H9 (cell line): Measurements from ENCODE around the gene IZUMO1. TPM values are rescaled to one million over a fixed set of nuclear protein-coding genes. Genes with fewer than 3 reads are reported as not detected.

Experiments
- DNase-seq: peaks from one replicate; pipeline ENCODE4 v3.0.0-alpha.2; 2017
- H2AFZ ChIP-seq: one replicate; pipeline ENCODE4 v1.6.1; 2013; ENCODE audit warnings: mild to moderate bottlenecking, low read length, control low read depth, moderate library complexity
- H2AK5ac ChIP-seq: 2 replicates; pipeline ENCODE4 v1.6.1; 2013; ENCODE audit warnings: low read length, control low read depth, mixed read lengths; ENCODE audit not compliant: insufficient read length
- H2BK120ac ChIP-seq: one replicate; pipeline ENCODE4 v1.6.1; 2013; ENCODE audit warnings: low read depth, mild to moderate bottlenecking, low read length, control low read depth, inconsistent platforms; ENCODE audit not compliant: poor library complexity, severe bottlenecking
- H2BK12ac ChIP-seq: 2 replicates; pipeline ENCODE4 v1.6.1; 2013; ENCODE audit warnings: low read length, control low read depth, mixed read lengths, low read depth; ENCODE audit not compliant: insufficient read length
- H2BK15ac ChIP-seq: 2 replicates; pipeline ENCODE4 v1.6.1; 2013; ENCODE audit warnings: low read depth, low read length, control low read depth
- H2BK20ac ChIP-seq: one replicate; pipeline ENCODE4 v1.6.1; 2013; ENCODE audit warnings: low read depth, mild to moderate bottlenecking, low read length, control low read depth, inconsistent platforms; ENCODE audit not compliant: poor library complexity, severe bottlenecking
- H2BK5ac ChIP-seq: 2 replicates; pipeline ENCODE4 v1.6.1; 2013; ENCODE audit warnings: low read length, control low read depth, mixed read lengths; ENCODE audit not compliant: insufficient read length
- H3K14ac ChIP-seq: 2 replicates; pipeline ENCODE4 v1.6.1; 2013; ENCODE audit warnings: low read length, control low read depth; ENCODE audit not compliant: insufficient read depth
- H3K18ac ChIP-seq: 2 replicates; pipeline ENCODE4 v1.6.1; 2013; ENCODE audit warnings: low read depth, mild to moderate bottlenecking, mixed read lengths, low read length, control low read depth; ENCODE audit not compliant: insufficient read length
- H3K23ac ChIP-seq: 2 replicates; pipeline ENCODE4 v1.6.1; 2013; ENCODE audit warnings: low read length, control low read depth, mixed read lengths, low read depth; ENCODE audit not compliant: insufficient read length
- H3K23me2 ChIP-seq: 2 replicates; pipeline ENCODE4 v1.6.1; 2013; ENCODE audit warnings: low read depth, mild to moderate bottlenecking, mixed read lengths, low read length, control low read depth; ENCODE audit not compliant: insufficient read length, poor library complexity, severe bottlenecking
- H3K27ac ChIP-seq: 2 replicates; pipeline ENCODE4 v1.5.1; 2013; ENCODE audit warnings: low read length, control low read depth, mixed read lengths, low read depth; ENCODE audit not compliant: insufficient read length
- H3K27me3 ChIP-seq: 2 replicates; pipeline ENCODE4 v1.6.1; 2013; ENCODE audit warnings: low read length, control low read depth, inconsistent platforms; ENCODE audit not compliant: insufficient read depth
- H3K4ac ChIP-seq: 2 replicates; pipeline ENCODE4 v1.6.1; 2013; ENCODE audit warnings: low read depth, mild to moderate bottlenecking, control low read depth, inconsistent platforms, low read length, moderate library complexity
- H3K4me1 ChIP-seq: 2 replicates; pipeline ENCODE4 v1.6.1; 2013; ENCODE audit warnings: low read length, control low read depth, inconsistent platforms; ENCODE audit not compliant: insufficient read depth
- H3K4me2 ChIP-seq: 2 replicates; pipeline ENCODE4 v1.6.1; 2013; ENCODE audit warnings: low read length, control low read depth, mixed read lengths; ENCODE audit not compliant: insufficient read length, insufficient read depth
- H3K56ac ChIP-seq: 2 replicates; pipeline ENCODE4 v1.6.1; 2013; ENCODE audit warnings: low read depth, mild to moderate bottlenecking, mixed read lengths, low read length, control low read depth; ENCODE audit not compliant: insufficient read length
- H3K79me1 ChIP-seq: 2 replicates; pipeline ENCODE4 v1.6.1; 2013; ENCODE audit warnings: low read depth, mild to moderate bottlenecking, moderate library complexity, low read length, control low read depth, inconsistent platforms; ENCODE audit not compliant: insufficient read depth, poor library complexity, severe bottlenecking
- H3K79me2 ChIP-seq: 2 replicates; pipeline ENCODE4 v1.6.1; 2013; ENCODE audit warnings: low read length, control low read depth, inconsistent platforms; ENCODE audit not compliant: insufficient read depth
- H3K9ac ChIP-seq: 2 replicates; pipeline ENCODE4 v1.6.1; 2013; ENCODE audit warnings: low read length, control low read depth, mixed read lengths; ENCODE audit not compliant: insufficient read length; ENCODE audit errors: extremely low read depth
- H3K9me3 ChIP-seq: one replicate; pipeline ENCODE4 v1.6.1; 2013; ENCODE audit warnings: low read depth, low read length, inconsistent platforms; ENCODE audit not compliant: control insufficient read depth
- H3T11ph ChIP-seq: one replicate; pipeline ENCODE4 v1.6.1; 2013; ENCODE audit warnings: mild to moderate bottlenecking, low read length, control low read depth, inconsistent platforms
- H4K20me1 ChIP-seq: one replicate; pipeline ENCODE4 v1.6.1; 2013; ENCODE audit not compliant: control insufficient read depth, insufficient read length, insufficient read depth
- H4K5ac ChIP-seq: 2 replicates; pipeline ENCODE4 v1.6.1; 2013; ENCODE audit warnings: low read depth, mild to moderate bottlenecking, mixed read lengths, low read length, control low read depth; ENCODE audit not compliant: insufficient read length
- H4K8ac ChIP-seq: replicated peaks from 2 replicates; pipeline ENCODE4 v1.6.1; 2013; ENCODE audit warnings: low read length, control low read depth, mixed read lengths, low read depth; ENCODE audit not compliant: insufficient read length
- H4K91ac ChIP-seq: 2 replicates; pipeline ENCODE4 v1.6.1; 2013; ENCODE audit warnings: low read depth, mild to moderate bottlenecking, moderate library complexity, mixed read lengths, low read length, control low read depth; ENCODE audit not compliant: insufficient read length
- H3K27ac Mint-ChIP-seq, 3 experiments: 2 replicates in 2 of 3; 3 replicates in 1 of 3; pipeline ENCODE4 v1.8.0; 2020 to 2021; ENCODE audit warnings: mixed read lengths in 3 of 3, mild to moderate bottlenecking in 1 of 3, moderate library complexity in 1 of 3
- H3K27me3 Mint-ChIP-seq: 2 replicates; pipeline ENCODE4 v1.8.0; 2021; ENCODE audit warnings: low read depth, mild to moderate bottlenecking, moderate library complexity, mixed read lengths
- H3K36me3 Mint-ChIP-seq, 3 experiments: 2 replicates in 2 of 3; 3 replicates in 1 of 3; pipeline ENCODE4 v1.8.0; 2020 to 2021; ENCODE audit warnings: low read depth in 3 of 3, mixed read lengths in 3 of 3; ENCODE audit not compliant: insufficient read depth in 1 of 3
- H3K4me1 Mint-ChIP-seq, 2 experiments: 2 replicates each; pipeline ENCODE4 v1.8.0; 2020; ENCODE audit warnings: mixed read lengths in 2 of 2
- H3K4me3 Mint-ChIP-seq, 2 experiments: 2 replicates in 1 of 2; 3 replicates in 1 of 2; pipeline ENCODE4 v1.8.0; 2020 to 2021; ENCODE audit warnings: mild to moderate bottlenecking in 2 of 2, mixed read lengths in 2 of 2, moderate library complexity in 1 of 2
- H3K9me3 Mint-ChIP-seq, 2 experiments: 2 replicates in 1 of 2; 3 replicates in 1 of 2; pipeline ENCODE4 v1.8.0; 2020; ENCODE audit warnings: mild to moderate bottlenecking in 2 of 2, mixed read lengths in 2 of 2, moderate library complexity in 1 of 2
- WGBS: extraction: QIAGEN DNeasy Blood & Tissue Kit; methylation state at CpG from one replicate; pipeline ENCODE4 v1.1.7; 2013; ENCODE audit warnings: missing lambda C conversion rate, low lambda C conversion rate, mixed read lengths; ENCODE audit not compliant: insufficient read length; ENCODE audit errors: extremely low coverage; 5-methylcytosine and 5-hydroxymethylcytosine counted together
- total RNA-seq: library from RNA; stranded (reverse); gene quantifications from 2 replicates; pipeline ENCODE4 v1.2.1, GENCODE V29; 2021
- TF ChIP-seq, protein P1 (sequence below): fragments of 200-600 bp; sonication (generic); conservative IDR thresholded peaks from 3 replicates; pipeline ENCODE4 v1.8.0; 2021; ENCODE audit warnings: antibody characterized with exemption, mild to moderate bottlenecking

IZUMO1 gene
- total RNA-seq, 1 experiment from 2014 or later, result 3.7 TPM

DNA sequence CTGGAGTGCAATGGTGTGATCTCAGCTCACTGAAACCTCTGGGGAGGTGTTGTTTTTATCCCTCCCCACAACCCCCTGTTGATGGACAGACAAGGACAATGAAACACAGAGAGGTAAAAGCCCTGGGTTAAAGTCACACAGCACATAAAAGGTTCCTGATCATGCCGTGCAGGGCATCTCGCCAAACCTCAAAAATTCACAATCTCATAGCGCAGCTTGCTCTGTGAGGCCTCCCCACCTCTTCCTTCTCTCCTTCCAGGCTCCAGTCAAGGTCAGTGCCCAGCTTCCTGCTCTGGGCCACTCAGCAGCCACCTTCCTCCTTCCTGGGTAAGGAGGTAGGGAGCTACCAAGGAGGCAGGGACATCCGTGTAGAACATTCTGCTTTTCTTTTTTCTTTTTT is 48.7 kb downstream of the IZUMO1 start:
- no peaks in the 10 kb centered on the region; the same call in 1 of the 2 replicates for H3K27me3 Mint-ChIP-seq
- Histone ChIP-seq H2BK12ac (no peak overlapping the region), H3K4me1 (peaks cover 2% of the 10 kb centered on the region; the same call in 1 of the 2 replicates)

More for the DNA sequence above, 48.7 kb downstream of the IZUMO1 start:
- Histone ChIP-seq H4K91ac (no peak overlapping the region), H3K23me2 (peaks cover 14% of the 10 kb centered on the region), H3K79me2 (no peaks in the 10 kb centered on the region), H3K4me2 (no peak overlapping the region), H3K27me3 (no peaks in the 10 kb centered on the region), H2BK5ac (no peak overlapping the region), H3K4ac (no peak overlapping the region), H4K20me1 (no peaks in the 10 kb centered on the region), H3T11ph (no peak overlapping the region), H3K18ac (no peak overlapping the region), H3K23ac (no peak overlapping the region), H3K14ac (no peak overlapping the region), H2AK5ac (no peak overlapping the region), H4K8ac (no peak overlapping the region), H3K56ac (no peak overlapping the region), H3K9me3 (no peaks in the 10 kb centered on the region), H2BK120ac (no peak overlapping the region), H3K9ac (no peak overlapping the region), H2BK15ac (peak overlapping the region; percentile 96), H3K27ac (no peak overlapping the region), H4K5ac (no peak overlapping the region), H3K79me1 (no peaks in the 10 kb centered on the region), H2BK20ac (no peak overlapping the region), H2AFZ (no peak overlapping the region)
- H3K4me3 Mint-ChIP-seq, result peak overlapping the region; percentile 40 to 54; a peak in 2 of 5 replicates
- no peak for DNase-seq
- peaks cover 11 to 20% (median 12%) of the 10 kb centered on the region in 3 experiments for H3K36me3 Mint-ChIP-seq
- peak overlapping the region in 1 of 3 experiments; percentile 34; a peak in 1 of 7 replicates for H3K27ac Mint-ChIP-seq
- peaks cover 0 to 4% of the 10 kb centered on the region in 2 experiments; a peak in 2 of 5 replicates for H3K9me3 Mint-ChIP-seq
- H3K4me1 Mint-ChIP-seq, result peaks cover 9 to 12% of the 10 kb centered on the region in 2 experiments
- TF ChIP-seq, protein P1, sequence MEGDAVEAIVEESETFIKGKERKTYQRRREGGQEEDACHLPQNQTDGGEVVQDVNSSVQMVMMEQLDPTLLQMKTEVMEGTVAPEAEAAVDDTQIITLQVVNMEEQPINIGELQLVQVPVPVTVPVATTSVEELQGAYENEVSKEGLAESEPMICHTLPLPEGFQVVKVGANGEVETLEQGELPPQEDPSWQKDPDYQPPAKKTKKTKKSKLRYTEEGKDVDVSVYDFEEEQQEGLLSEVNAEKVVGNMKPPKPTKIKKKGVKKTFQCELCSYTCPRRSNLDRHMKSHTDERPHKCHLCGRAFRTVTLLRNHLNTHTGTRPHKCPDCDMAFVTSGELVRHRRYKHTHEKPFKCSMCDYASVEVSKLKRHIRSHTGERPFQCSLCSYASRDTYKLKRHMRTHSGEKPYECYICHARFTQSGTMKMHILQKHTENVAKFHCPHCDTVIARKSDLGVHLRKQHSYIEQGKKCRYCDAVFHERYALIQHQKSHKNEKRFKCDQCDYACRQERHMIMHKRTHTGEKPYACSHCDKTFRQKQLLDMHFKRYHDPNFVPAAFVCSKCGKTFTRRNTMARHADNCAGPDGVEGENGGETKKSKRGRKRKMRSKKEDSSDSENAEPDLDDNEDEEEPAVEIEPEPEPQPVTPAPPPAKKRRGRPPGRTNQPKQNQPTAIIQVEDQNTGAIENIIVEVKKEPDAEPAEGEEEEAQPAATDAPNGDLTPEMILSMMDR, result no peak
- no CpG with 5 or more reads among the region's 4 CpGs for WGBS
